Right atrium auricular region (tissue), 2 donors: ENCODE measurements around the gene PARP16. TPM values are rescaled to one million over a fixed set of nuclear protein-coding genes. Genes with fewer than 3 reads are reported as not detected.

Experiments
- DNase-seq: peaks from one replicate; pipeline ENCODE4 v3.0.0-alpha.2; 2019; ENCODE audit warnings: low spot score
- H3K27ac ChIP-seq, 2 donors: fragments of 200-600 bp; sonication (generic); 1 replicate in 1 of 2; 2 replicates in 1 of 2; pipeline ENCODE4 v1.5.1; 2016 to 2019
- H3K27me3 ChIP-seq, 2 donors: fragments of 200-600 bp; sonication (generic); one replicate each; pipeline versions ENCODE4 v1.5.1 to v1.6.0; 2017 to 2019
- H3K36me3 ChIP-seq: fragments of 200-600 bp; sonication (generic); one replicate; pipeline ENCODE4 v1.5.1; 2016
- H3K4me1 ChIP-seq, 2 donors: fragments of 200-600 bp; sonication (generic); one replicate each; pipeline versions ENCODE4 v1.5.1 to v1.6.0; 2017 to 2019
- H3K4me3 ChIP-seq, 2 donors: fragments of 200-600 bp; sonication (generic); 1 replicate in 1 of 2; 2 replicates in 1 of 2; pipeline ENCODE4 v1.5.1; 2017 to 2019; ENCODE audit warnings: mild to moderate bottlenecking in 1 of 2, moderate library complexity in 1 of 2
- H3K9me3 ChIP-seq, 2 donors: fragments of 200-600 bp; sonication (generic); one replicate each; pipeline ENCODE4 v1.5.1; 2019
- CTCF ChIP-seq, 2 donors: fragments of 200-600 bp; sonication (generic); IDR thresholded peaks; one replicate each; pipeline ENCODE4 v1.5.1; 2019; ENCODE audit warnings: antibody characterized with exemption in 2 of 2
- total RNA-seq, 2 donors: library from RNA; depleted of rRNA; stranded (reverse); fragments of >200 nt; gene quantifications; one replicate each; pipeline ENCODE4 v1.1.0, GENCODE V29; 2016

The PARP16 gene
- total RNA-seq, 2 donors from 2014 or later = 5.2 to 5.8 TPM

DNA sequence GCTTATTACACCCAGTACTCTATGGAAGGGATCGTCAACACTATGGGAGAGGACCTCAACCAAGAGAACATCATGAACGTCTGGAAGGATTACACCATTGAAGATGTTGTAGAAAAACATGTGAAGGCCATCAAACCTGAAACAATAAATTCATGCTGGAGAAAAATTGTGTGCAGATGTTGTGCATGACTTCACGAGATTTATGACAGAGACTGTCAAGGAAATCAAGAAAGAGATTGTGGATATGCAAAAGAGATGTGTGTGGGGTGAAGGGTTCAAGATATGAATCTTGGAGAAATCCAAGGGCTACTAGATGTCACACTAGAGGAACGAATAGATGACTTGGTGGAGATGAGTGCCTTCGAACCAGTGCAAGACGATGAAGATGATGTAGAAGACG lies 3.5 kb upstream of the PARP16 start:
- no peak overlapping the region for H3K27ac ChIP-seq
- H3K4me3 ChIP-seq = no peak overlapping the region
- no peak for TF ChIP-seq CTCF (IDR thresholded peaks at IDR 0.05)

DNA sequence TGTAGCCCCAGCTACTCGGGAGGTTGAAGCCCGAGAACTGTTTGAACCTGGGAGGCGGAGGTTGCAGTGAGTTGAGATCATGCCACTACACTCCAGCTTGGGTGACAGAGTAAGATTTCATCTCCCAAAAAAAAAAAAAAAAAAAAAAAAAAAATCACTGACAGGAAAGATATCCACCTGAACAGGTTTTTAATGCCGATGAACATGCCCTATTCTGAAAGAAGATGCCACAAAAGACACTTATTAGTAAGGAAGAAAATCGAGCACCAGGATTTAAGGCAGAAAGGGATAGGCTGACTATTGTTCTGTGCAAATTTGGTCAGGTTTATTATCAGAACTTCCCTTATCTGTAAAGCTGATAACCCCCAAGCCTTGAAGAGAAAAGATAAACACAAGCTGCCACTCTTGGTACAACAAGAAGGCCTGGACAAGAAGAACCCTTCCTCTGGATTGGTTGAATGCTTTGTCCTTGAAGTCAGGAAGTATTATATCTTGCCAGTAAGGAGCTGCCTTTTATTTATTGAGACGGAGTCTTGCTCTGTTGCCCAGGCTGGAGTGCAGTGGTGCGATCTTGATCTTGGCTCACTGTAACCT lies 2.7 kb upstream of the PARP16 start:
- no peak overlapping the region for H3K4me3 ChIP-seq
- H3K36me3 ChIP-seq = no peaks in the 10 kb centered on the region
- no peak for DNase-seq
- peaks cover 0 to 15% of the 10 kb centered on the region in 2 donors for H3K4me1 ChIP-seq
- no peaks in the 10 kb centered on the region for H3K27me3 ChIP-seq
- no peak for TF ChIP-seq CTCF (IDR thresholded peaks at IDR 0.05)
- H3K9me3 ChIP-seq = no peaks in the 10 kb centered on the region
- no peak overlapping the region for H3K27ac ChIP-seq

More for the DNA sequence above, 3.5 kb upstream of the PARP16 start:
- no peak for DNase-seq
- Histone ChIP-seq H3K36me3 (no peaks in the 10 kb centered on the region), H3K4me1 (peaks cover 0 to 14% of the 10 kb centered on the region in 2 donors), H3K27me3 (no peaks in the 10 kb centered on the region), H3K9me3 (no peaks in the 10 kb centered on the region)

- Histone ChIP-seq H3K27ac (peak overlapping the region; percentile 88 to 90), H3K27me3 (no peaks in the 10 kb centered on the region), H3K4me3 (no peak overlapping the region), H3K9me3 (no peaks in the 10 kb centered on the region), H3K36me3 (no peaks in the 10 kb centered on the region), H3K4me1 (peaks cover 0 to 22% of the 10 kb centered on the region in 2 donors)
- no peak for DNase-seq
- no peak for TF ChIP-seq CTCF (IDR thresholded peaks at IDR 0.05)
Measured at GRCh38 chr15:65287520-65287855, 805 bp upstream of the PARP16 start.

DNA sequence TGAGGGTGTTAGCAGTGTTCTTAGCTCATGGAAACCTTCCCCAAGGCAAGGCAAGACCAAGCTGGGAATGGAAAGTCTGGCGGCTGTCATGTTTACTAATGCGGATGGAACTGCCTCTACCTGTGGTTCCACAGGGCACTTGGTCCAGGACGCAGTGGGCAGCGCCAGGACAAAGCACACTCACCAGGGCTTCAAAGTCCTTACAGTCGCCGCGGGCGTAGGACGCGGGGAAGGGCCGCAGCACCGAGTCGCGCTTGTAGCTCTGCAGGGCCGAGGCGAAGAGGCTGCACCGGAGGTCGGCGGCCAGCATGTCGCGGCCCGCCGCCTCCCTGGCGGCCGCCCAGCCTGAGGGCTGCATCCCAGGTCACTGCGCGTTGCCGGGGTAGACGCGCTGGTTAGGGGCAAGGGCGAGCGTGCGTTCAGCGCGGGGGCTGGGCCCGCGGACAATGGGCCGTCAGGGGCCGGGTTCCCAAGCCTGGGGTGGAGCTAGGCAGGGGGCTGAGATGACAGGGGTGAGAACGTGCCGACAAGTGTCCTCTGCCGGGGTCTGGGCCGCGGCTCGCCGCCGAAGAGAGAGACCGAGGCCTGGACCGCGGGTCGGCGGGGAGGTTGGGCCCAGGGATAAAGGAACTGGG lies 497 bp downstream of the PARP16 start:
- no peak for TF ChIP-seq CTCF (IDR thresholded peaks at IDR 0.05)
- Histone ChIP-seq H3K4me1 (peaks cover 0 to 22% of the 10 kb centered on the region in 2 donors), H3K27ac (peak overlapping the region; percentile 88 to 90), H3K4me3 (peak overlapping the region; percentile 55 to 72), H3K36me3 (no peaks in the 10 kb centered on the region), H3K27me3 (no peaks in the 10 kb centered on the region), H3K9me3 (no peaks in the 10 kb centered on the region)
- DNase-seq = no peak

- DNase-seq = no peak
- Histone ChIP-seq H3K4me1 (peaks cover 0 to 22% of the 10 kb centered on the region in 2 donors), H3K4me3 (peak overlapping the region; percentile 55 to 72), H3K27me3 (no peaks in the 10 kb centered on the region), H3K27ac (peak overlapping the region; percentile 88 to 90), H3K36me3 (no peaks in the 10 kb centered on the region), H3K9me3 (no peaks in the 10 kb centered on the region)
- no peak for TF ChIP-seq CTCF (IDR thresholded peaks at IDR 0.05)
Measured at GRCh38 chr15:65285291-65286068, 1.2 kb downstream of the PARP16 start.
